IMR-90 (cell line): ENCODE results near the gene FAM83G. TPM values are rescaled to one million over a fixed set of nuclear protein-coding genes. Genes with fewer than 3 reads are reported as not detected.

ENCODE experiments used
- ATAC-seq: fragments of 200-7000 bp; cut with Tn5 transposase; 2 replicates; pipeline ENCODE4 v1.9.1; 2020; ENCODE audit warnings: low read depth, mild to moderate bottlenecking, moderate library complexity
- BruUV-seq: library from RNA; stranded (reverse); fragments of 400-500 nt; replicated peaks from 2 replicates; lab custom pipeline; 2021; lab: Mats Ljungman, UMichigan
- CTCF ChIA-PET: fragments of 300-600 bp; formaldehyde crosslinking; extraction: SDS; loops from one replicate; lab custom pipeline; 2021; ENCODE audit warnings: antibody characterized with exemption; lab: Yijun Ruan, JAX
- POLR2A ChIA-PET: fragments of 300-600 bp; sonication (Branson Sonifier 250); formaldehyde crosslinking; loops from one replicate; lab custom pipeline; 2022; ENCODE audit warnings: antibody characterized with exemption; ENCODE audit not compliant: unreplicated experiment; lab: Charles Lee
- DNase-seq: peaks from one replicate; pipeline ENCODE4 v3.0.0; 2013
- H2AFZ ChIP-seq: replicated peaks from 2 replicates; pipeline ENCODE3; 2013; ENCODE audit warnings: low read length, mild to moderate bottlenecking; ENCODE audit not compliant: poor library complexity
- H2AK5ac ChIP-seq: 2 replicates; pipeline ENCODE4 v1.6.1; 2013; ENCODE audit warnings: low read depth, low read length, inconsistent platforms
- H2AK9ac ChIP-seq: replicated peaks from 2 replicates; pipeline ENCODE3; 2013; ENCODE audit warnings: mild to moderate bottlenecking, low read depth, low read length, moderate library complexity; ENCODE audit not compliant: poor library complexity
- H2BK120ac ChIP-seq: 2 replicates; pipeline ENCODE4 v1.6.1; 2013; ENCODE audit warnings: low read depth, low read length, inconsistent platforms
- H2BK15ac ChIP-seq: 3 replicates; pipeline ENCODE4 v1.6.1; 2013; ENCODE audit warnings: low read depth, low read length, inconsistent platforms
- H2BK20ac ChIP-seq: 2 replicates; pipeline ENCODE4 v1.6.1; 2013; ENCODE audit warnings: low read depth, mild to moderate bottlenecking, inconsistent platforms, low read length, moderate library complexity
- H2BK5ac ChIP-seq: 2 replicates; pipeline ENCODE4 v1.6.1; 2013; ENCODE audit warnings: mild to moderate bottlenecking, low read depth, low read length, inconsistent platforms; ENCODE audit not compliant: poor library complexity, severe bottlenecking
- H3K14ac ChIP-seq: replicated peaks from 2 replicates; pipeline ENCODE4 v1.6.1; 2013; ENCODE audit warnings: low read depth, low read length, inconsistent platforms
- H3K18ac ChIP-seq: 2 replicates; pipeline ENCODE4 v1.6.1; 2013; ENCODE audit warnings: low read depth, low read length, control low read depth
- H3K23ac ChIP-seq: 2 replicates; pipeline ENCODE4 v1.6.1; 2013; ENCODE audit warnings: low read depth, low read length, inconsistent platforms
- H3K27ac ChIP-seq: 2 replicates; pipeline ENCODE4 v1.5.1; 2013; ENCODE audit warnings: mild to moderate bottlenecking, control low read depth, low read length; ENCODE audit not compliant: insufficient read depth
- H3K27me3 ChIP-seq: 2 replicates; pipeline ENCODE4 v1.6.1; 2013; ENCODE audit warnings: low read length; ENCODE audit not compliant: control insufficient read depth, insufficient read depth
- H3K36me3 ChIP-seq: 2 replicates; pipeline ENCODE4 v1.6.1; 2013; ENCODE audit warnings: low read length, mixed read lengths; ENCODE audit not compliant: control insufficient read depth, insufficient read depth
- H3K4ac ChIP-seq: 2 replicates; pipeline ENCODE4 v1.6.1; 2013; ENCODE audit warnings: low read depth, low read length, inconsistent platforms
- H3K4me1 ChIP-seq: 2 replicates; pipeline ENCODE4 v1.6.1; 2013; ENCODE audit warnings: low read length, mixed read lengths; ENCODE audit not compliant: control insufficient read depth, insufficient read depth
- H3K4me2 ChIP-seq: 2 replicates; pipeline ENCODE4 v1.6.1; 2013; ENCODE audit warnings: low read depth, mild to moderate bottlenecking, control low read depth, low read length, moderate library complexity
- H3K4me3 ChIP-seq: 2 replicates; pipeline ENCODE4 v1.5.1; 2013; ENCODE audit warnings: low read depth, mild to moderate bottlenecking, control low read depth, low read length, moderate library complexity; ENCODE audit not compliant: insufficient read depth
- H3K56ac ChIP-seq: 2 replicates; pipeline ENCODE4 v1.6.1; 2013; ENCODE audit warnings: low read length, inconsistent platforms; ENCODE audit not compliant: insufficient read depth; ENCODE audit errors: extremely low read depth
- H3K79me1 ChIP-seq, 2 experiments: 2 replicates each; pipeline ENCODE4 v1.6.1; 2013; ENCODE audit warnings: low read length in 2 of 2, inconsistent platforms in 1 of 2, low read depth in 1 of 2
- H3K9ac ChIP-seq: 2 replicates; pipeline ENCODE4 v1.6.1; 2013; ENCODE audit warnings: low read depth, low read length, control low read depth
- H3K9me1 ChIP-seq: 2 replicates; pipeline ENCODE4 v1.6.1; 2013; ENCODE audit warnings: low read length, inconsistent platforms; ENCODE audit not compliant: insufficient read depth
- H3K9me3 ChIP-seq: 2 replicates; pipeline ENCODE4 v1.6.1; 2013; ENCODE audit warnings: low read length; ENCODE audit not compliant: control insufficient read depth, insufficient read depth
- H4K20me1 ChIP-seq: 2 replicates; pipeline ENCODE4 v1.6.1; 2013; ENCODE audit warnings: low read length, inconsistent platforms; ENCODE audit not compliant: insufficient read depth
- H4K5ac ChIP-seq: 2 replicates; pipeline ENCODE4 v1.6.1; 2013; ENCODE audit warnings: mild to moderate bottlenecking, low read depth, low read length, control low read depth
- H4K8ac ChIP-seq, 2 experiments: 2 replicates each; pipeline ENCODE4 v1.6.1; 2013; ENCODE audit warnings: low read depth in 2 of 2, low read length in 2 of 2, control low read depth in 1 of 2, inconsistent platforms in 1 of 2
- H4K91ac ChIP-seq: 2 replicates; pipeline ENCODE4 v1.6.1; 2013; ENCODE audit warnings: low read depth, low read length, inconsistent platforms; ENCODE audit not compliant: insufficient read depth
- FOS ChIP-seq: fragments of 150-350 bp; IDR thresholded peaks from 2 replicates; pipeline ENCODE4 v1.6.1; 2016; ENCODE audit warnings: low read depth, low read length
- MAFK ChIP-seq: IDR thresholded peaks from 2 replicates; pipeline ENCODE4 v1.6.1; 2012; ENCODE audit warnings: low read depth, low read length, improper control_type of control experiment
- WGBS, 2 experiments: methylation state at CpG; one replicate each; pipeline versions ENCODE4 v1.1.5 to v1.1.7; 2013; ENCODE audit warnings: missing lambda C conversion rate in 2 of 2; ENCODE audit not compliant: insufficient read length in 1 of 2; ENCODE audit errors: extremely low coverage in 2 of 2; 5-methylcytosine and 5-hydroxymethylcytosine counted together
- dilution Hi-C: fragments of 300-500 bp; cut with HindIII; formaldehyde crosslinking; loops from one replicate; pipeline ENCODE4 v1.14.3; 2018; ENCODE audit warnings: low sequenced_read_pairs; ENCODE audit not compliant: unreplicated experiment
- in situ Hi-C: fragments of 300-500 bp; cut with MboI; formaldehyde crosslinking; loops from 3 replicates; pipeline ENCODE4 v1.14.3; 2019; ENCODE audit warnings: low sequenced_read_pairs, inconsistent platforms, mixed read lengths
- intact Hi-C: fragments of 100-400 bp; cut with micrococcal nuclease; formaldehyde crosslinking; loops from 2 replicates; pipeline ENCODE4 v1.10.0; 2022
- polyA plus RNA-seq, 3 experiments: library from polyadenylated mRNA; depleted of rRNA; stranded (reverse); fragments of >200 nt; gene quantifications; 2 replicates each; pipeline ENCODE4 v1.2.3, GENCODE V29; 2012; ENCODE audit warnings: low replicate concordance in 1 of 3
- total RNA-seq: library from RNA; depleted of rRNA; stranded (reverse); fragments of >200 nt; gene quantifications from 2 replicates; pipeline ENCODE4 v1.2.3, GENCODE V29; 2012

The FAM83G gene
- total and polyA plus RNA-seq, 2 of the 4 experiments (the other 2 are of a cell fraction), result 9.5 to 12.6 TPM

- no peak for DNase-seq
- no peak overlapping the region for H2BK20ac ChIP-seq
- no peak overlapping the region for H4K91ac ChIP-seq
- no peak overlapping the region for H2BK120ac ChIP-seq
- H3K18ac ChIP-seq, result no peak overlapping the region
- H2AK5ac ChIP-seq, result no peak overlapping the region
- dilution Hi-C loops, result no loop called here
- peaks cover 10 to 48% of the 10 kb centered on the region in 2 experiments for H3K79me1 ChIP-seq
- no peak overlapping the region for H3K4me2 ChIP-seq
- H2BK5ac ChIP-seq, result no peak overlapping the region
- H4K20me1 ChIP-seq, result no peaks in the 10 kb centered on the region
- H3K9me3 ChIP-seq, result no peaks in the 10 kb centered on the region
- peaks cover 19% of the 10 kb centered on the region for H3K4me1 ChIP-seq
- intact Hi-C loops, result no loop called here
- H4K8ac ChIP-seq, result no peak overlapping the region
- H3K36me3 ChIP-seq, result peaks cover 35% of the 10 kb centered on the region
- ChIA-PET POLR2A (no interaction called here), CTCF (no interaction called here)
- no peak overlapping the region for H3K23ac ChIP-seq
- ATAC-seq, result no peak
- no peak overlapping the region for H3K4ac ChIP-seq
- H2AK9ac ChIP-seq, result no peak overlapping the region
- no peaks in the 10 kb centered on the region for H3K27me3 ChIP-seq
- H2AFZ ChIP-seq, result no peak overlapping the region
- TF ChIP-seq MAFK, result no peak
- no peak for TF ChIP-seq FOS
- no peak overlapping the region for H2BK15ac ChIP-seq
- H3K9ac ChIP-seq, result no peak overlapping the region
- H3K14ac ChIP-seq, result no peak overlapping the region
- no peak overlapping the region for H3K27ac ChIP-seq
- no TSS peak for BruUV-seq
- in situ Hi-C loops, result no loop called here
- H4K5ac ChIP-seq, result no peak overlapping the region
- 95% methylated on average over 15 of the region's 17 CpGs; no CpG with 5 or more reads in 1 of the 2 experiments for WGBS, 2 experiments
- H3K56ac ChIP-seq, result no peak overlapping the region
- no peak overlapping the region for H3K4me3 ChIP-seq
- H3K9me1 ChIP-seq, result peaks cover 18% of the 10 kb centered on the region
Observed at GRCh38 chr17:18978655-18979054, 25.9 kb downstream of the FAM83G start.
